HG03045 (cell line): Measurements from ENCODE around the gene HMHB1.
A peak's percentile ranks its signal among the peaks of the same experiment; 100 is the strongest.
"Not testable (repeated sequence)": the region's sequence is repeated elsewhere in the genome, so short reads cannot be mapped to it uniquely, and the experiment has no call there.

Experiments used
- ATAC-seq: cut with Tn5 transposase; IDR thresholded peaks from one replicate; pipeline ENCODE4 v1.9.1; 2021; ENCODE audit warnings: mild to moderate bottlenecking, moderate library complexity; ENCODE audit not compliant: unreplicated experiment

The HMHB1 gene

GRCh38 chr5:143801252-143801939, 10.6 kb upstream of the HMHB1 start:
- no peak for ATAC-seq

- ATAC-seq = no peak
Measured at GRCh38 chr5:143805861-143806260, 6.1 kb upstream of the HMHB1 start.

- ATAC-seq = peak; percentile 70
Measured at GRCh38 chr5:143806579-143806978, 5.4 kb upstream of the HMHB1 start.

GRCh38 chr5:143807401-143807800, 4.6 kb upstream of the HMHB1 start:
- no peak for ATAC-seq

- ATAC-seq = not testable (repeated sequence)
Measured at GRCh38 chr5:143816370-143816769, 4.4 kb downstream of the HMHB1 start.

- ATAC-seq = no peak
Measured at GRCh38 chr5:143819716-143820115, 7.8 kb downstream of the HMHB1 start.

GRCh38 chr5:143820451-143820850, 8.5 kb downstream of the HMHB1 start:
- no peak for ATAC-seq

GRCh38 chr5:143824851-143825720, 13.1 kb downstream of the HMHB1 start:
- peak; percentile 67 for ATAC-seq

GRCh38 chr5:143826951-143827444, 15.0 kb downstream of the HMHB1 start:
- ATAC-seq = peak; percentile 90

- ATAC-seq = no peak
Measured at GRCh38 chr5:143828710-143829109, 16.7 kb downstream of the HMHB1 start.

- ATAC-seq = no peak
Measured at GRCh38 chr5:143833177-143833576, 21.2 kb downstream of the HMHB1 start.

GRCh38 chr5:143835251-143835650, 23.3 kb downstream of the HMHB1 start:
- ATAC-seq = no peak

- no peak for ATAC-seq
Measured at GRCh38 chr5:143836161-143836725, 24.3 kb downstream of the HMHB1 start.

GRCh38 chr5:143837306-143837848, 25.4 kb downstream of the HMHB1 start:
- no peak for ATAC-seq

- no peak for ATAC-seq
Measured at GRCh38 chr5:143841446-143841845, 29.5 kb downstream of the HMHB1 start.

GRCh38 chr5:143842920-143843319, 31.0 kb downstream of the HMHB1 start:
- no peak for ATAC-seq

GRCh38 chr5:143843461-143843860, 31.5 kb downstream of the HMHB1 start:
- ATAC-seq = no peak

- ATAC-seq = no peak
Measured at GRCh38 chr5:143850050-143850683, 38.2 kb downstream of the HMHB1 start.

GRCh38 chr5:143851383-143851782, 39.4 kb downstream of the HMHB1 start:
- no peak for ATAC-seq

- no peak for ATAC-seq
Measured at GRCh38 chr5:143860211-143860610, 48.2 kb downstream of the HMHB1 start.

- ATAC-seq = no peak
Measured at GRCh38 chr5:143862271-143862670, 50.3 kb downstream of the HMHB1 start.
